Measurements from ENCODE around the gene ITIH1.

DNA sequence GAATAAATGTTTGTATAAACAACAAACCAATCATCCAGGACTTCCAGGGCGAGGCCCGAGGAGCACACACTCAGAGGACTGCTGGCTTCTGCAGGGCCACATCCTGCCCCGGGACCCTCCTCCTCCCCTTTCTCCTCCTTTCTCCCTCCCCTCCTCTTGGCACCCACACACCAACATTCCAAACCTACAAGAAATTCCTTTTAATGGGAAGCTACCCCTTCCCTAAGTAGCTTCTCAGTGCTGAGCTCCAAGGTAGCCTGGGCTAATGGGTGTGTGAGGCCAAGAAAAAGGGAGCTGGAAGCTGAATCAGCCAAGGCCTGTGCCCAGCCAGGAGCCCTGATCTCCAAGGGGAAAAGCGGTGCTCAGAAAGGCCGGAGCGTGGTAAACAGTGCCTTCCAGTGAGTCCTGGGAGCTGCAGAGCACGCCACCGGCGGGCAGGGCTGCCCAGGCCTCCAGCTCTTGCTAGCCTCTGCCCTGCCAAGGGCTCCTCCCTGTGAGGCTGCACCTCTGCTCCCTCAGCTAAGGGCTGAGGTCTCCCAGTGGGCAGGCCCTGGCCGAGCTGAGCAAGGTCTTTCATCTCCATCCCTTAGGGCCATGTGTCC lies 21.1 kb downstream of the ITIH1 start:
- TF ChIP-seq, protein P1, sequence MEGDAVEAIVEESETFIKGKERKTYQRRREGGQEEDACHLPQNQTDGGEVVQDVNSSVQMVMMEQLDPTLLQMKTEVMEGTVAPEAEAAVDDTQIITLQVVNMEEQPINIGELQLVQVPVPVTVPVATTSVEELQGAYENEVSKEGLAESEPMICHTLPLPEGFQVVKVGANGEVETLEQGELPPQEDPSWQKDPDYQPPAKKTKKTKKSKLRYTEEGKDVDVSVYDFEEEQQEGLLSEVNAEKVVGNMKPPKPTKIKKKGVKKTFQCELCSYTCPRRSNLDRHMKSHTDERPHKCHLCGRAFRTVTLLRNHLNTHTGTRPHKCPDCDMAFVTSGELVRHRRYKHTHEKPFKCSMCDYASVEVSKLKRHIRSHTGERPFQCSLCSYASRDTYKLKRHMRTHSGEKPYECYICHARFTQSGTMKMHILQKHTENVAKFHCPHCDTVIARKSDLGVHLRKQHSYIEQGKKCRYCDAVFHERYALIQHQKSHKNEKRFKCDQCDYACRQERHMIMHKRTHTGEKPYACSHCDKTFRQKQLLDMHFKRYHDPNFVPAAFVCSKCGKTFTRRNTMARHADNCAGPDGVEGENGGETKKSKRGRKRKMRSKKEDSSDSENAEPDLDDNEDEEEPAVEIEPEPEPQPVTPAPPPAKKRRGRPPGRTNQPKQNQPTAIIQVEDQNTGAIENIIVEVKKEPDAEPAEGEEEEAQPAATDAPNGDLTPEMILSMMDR (IDR thresholded peaks at IDR 0.05): no peak
- no peak for TF ChIP-seq POLR2A (IDR thresholded peaks at IDR 0.05)

All from right lobe of liver (tissue), 4 donors.